Hematopoietic multipotent progenitor cell treated with erythropoietin and hydrocortisone succinate and interleukin-3 and kit ligand, for 4 days (in vitro differentiated cells): ENCODE results near the gene KMT2D.

ENCODE experiments used
- DNase-seq: peaks from one replicate; pipeline ENCODE4 v3.0.0-alpha.2; 2015

Gene KMT2D

DNA sequence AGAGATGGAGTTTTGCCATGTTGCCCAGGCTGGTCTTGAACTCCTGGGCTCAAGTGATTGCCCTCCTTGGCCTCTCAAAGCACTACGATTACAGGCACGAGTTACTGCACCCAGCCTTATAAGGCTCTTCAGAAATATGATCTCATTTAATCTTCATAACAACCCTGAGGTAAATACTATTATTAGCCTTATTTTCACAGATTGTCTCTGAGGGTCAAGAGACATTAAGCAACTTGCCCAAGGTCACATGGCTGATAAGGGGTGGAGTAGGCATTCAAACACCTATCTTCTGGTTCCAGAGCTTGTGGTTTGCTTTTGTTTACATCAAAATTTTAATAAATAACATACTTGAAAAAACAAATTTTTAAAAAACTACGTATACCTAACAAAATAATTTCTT is 47.2 kb downstream of the KMT2D start:
- peak; percentile 32 for DNase-seq

DNA sequence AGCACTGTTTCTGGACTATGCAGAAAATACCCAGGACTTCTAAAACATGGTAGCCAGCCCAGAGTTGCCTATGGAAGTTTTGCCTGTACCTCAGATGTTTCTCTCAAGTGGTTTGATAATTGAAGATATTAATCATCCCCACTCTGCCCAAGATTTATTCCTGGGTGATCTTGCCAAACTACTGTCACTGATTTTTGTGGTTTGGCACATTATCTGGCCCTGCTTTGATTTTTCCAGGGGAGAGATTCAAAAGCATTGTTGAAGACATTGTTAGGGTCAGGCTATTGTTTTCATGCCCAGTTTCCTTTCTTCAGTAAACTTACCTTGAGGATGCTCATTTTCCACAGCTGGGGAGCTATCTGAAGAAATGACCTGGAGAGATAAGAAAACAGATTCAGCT is 47.9 kb downstream of the KMT2D start:
- DNase-seq: no peak
